Tibial nerve (tissue), 4 donors: Measurements from ENCODE around the gene CLEC6A.

Experiments
- EP300 ChIP-seq, 2 donors: sonication (generic); formaldehyde crosslinking; IDR thresholded peaks; one replicate each; pipeline ENCODE4 v1.6.1; 2017; ENCODE audit warnings: antibody characterized with exemption in 2 of 2, mild to moderate bottlenecking in 1 of 2
- POLR2A ChIP-seq, 2 donors: fragments of 450-650 bp; IDR thresholded peaks; one replicate each; pipeline ENCODE4 v1.6.1; 2017; ENCODE audit warnings: antibody characterized with exemption in 2 of 2, mild to moderate bottlenecking in 2 of 2, moderate library complexity in 2 of 2
- TF ChIP-seq, protein P1 (sequence below), 5 experiments: fragments of 200-600 bp in 3 of 5; fragments of 450-650 bp in 2 of 5; sonication (generic) in 3 of 5; IDR thresholded peaks; one replicate each; pipeline ENCODE4 v1.5.1; 2016 to 2019; ENCODE audit warnings: antibody characterized with exemption in 5 of 5, mild to moderate bottlenecking in 3 of 5, moderate library complexity in 2 of 5

DNA sequence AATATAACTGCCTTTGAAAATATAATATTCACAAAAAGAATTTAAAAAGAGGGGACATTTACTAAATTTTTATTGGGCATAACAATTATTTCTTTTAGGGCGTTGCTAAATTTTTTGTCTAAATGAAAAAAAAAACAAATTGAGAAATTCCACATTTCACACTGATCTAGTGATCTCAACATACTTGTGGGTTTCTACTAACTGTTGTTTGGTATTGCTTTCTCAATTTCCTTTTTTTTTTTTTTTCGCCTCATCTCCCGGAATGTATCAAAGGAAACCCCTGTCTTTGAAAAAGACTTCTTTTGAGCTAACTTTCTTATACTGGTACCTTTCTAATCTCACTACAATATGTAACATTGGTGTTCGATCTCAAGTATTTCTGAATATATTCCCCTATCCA is 57.5 kb downstream of the CLEC6A start, which contains the start of gene CLEC4D:
- TF ChIP-seq, protein P1, sequence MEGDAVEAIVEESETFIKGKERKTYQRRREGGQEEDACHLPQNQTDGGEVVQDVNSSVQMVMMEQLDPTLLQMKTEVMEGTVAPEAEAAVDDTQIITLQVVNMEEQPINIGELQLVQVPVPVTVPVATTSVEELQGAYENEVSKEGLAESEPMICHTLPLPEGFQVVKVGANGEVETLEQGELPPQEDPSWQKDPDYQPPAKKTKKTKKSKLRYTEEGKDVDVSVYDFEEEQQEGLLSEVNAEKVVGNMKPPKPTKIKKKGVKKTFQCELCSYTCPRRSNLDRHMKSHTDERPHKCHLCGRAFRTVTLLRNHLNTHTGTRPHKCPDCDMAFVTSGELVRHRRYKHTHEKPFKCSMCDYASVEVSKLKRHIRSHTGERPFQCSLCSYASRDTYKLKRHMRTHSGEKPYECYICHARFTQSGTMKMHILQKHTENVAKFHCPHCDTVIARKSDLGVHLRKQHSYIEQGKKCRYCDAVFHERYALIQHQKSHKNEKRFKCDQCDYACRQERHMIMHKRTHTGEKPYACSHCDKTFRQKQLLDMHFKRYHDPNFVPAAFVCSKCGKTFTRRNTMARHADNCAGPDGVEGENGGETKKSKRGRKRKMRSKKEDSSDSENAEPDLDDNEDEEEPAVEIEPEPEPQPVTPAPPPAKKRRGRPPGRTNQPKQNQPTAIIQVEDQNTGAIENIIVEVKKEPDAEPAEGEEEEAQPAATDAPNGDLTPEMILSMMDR (IDR thresholded peaks at IDR 0.05): no peak
- TF ChIP-seq POLR2A (IDR thresholded peaks at IDR 0.05) (no peak), EP300 (IDR thresholded peaks at IDR 0.05) (no peak)
